ENCODE results near the gene OTOP1.
"Not testable (repeated sequence)": the region's sequence is repeated elsewhere in the genome, so short reads cannot be mapped to it uniquely, and the experiment has no call there.

Gene OTOP1

GRCh38 chr4:4160956-4161665, 65.6 kb downstream of the OTOP1 start:
- DNase-seq: not testable (repeated sequence)

- not testable (repeated sequence) for DNase-seq
Observed at GRCh38 chr4:4145622-4146021, 81.1 kb downstream of the OTOP1 start.

GRCh38 chr4:4143376-4143775, 83.4 kb downstream of the OTOP1 start:
- not testable (repeated sequence) for DNase-seq

GRCh38 chr4:4142679-4143078, 84.0 kb downstream of the OTOP1 start:
- not testable (repeated sequence) for DNase-seq

- not testable (repeated sequence) for DNase-seq
Observed at GRCh38 chr4:4141186-4141585, 85.5 kb downstream of the OTOP1 start.

Measured in effector CD4-positive, alpha-beta T cell (primary cell).